K562 (cell line): Measurements from ENCODE around the gene CBLL1. TPM values are rescaled to one million over a fixed set of nuclear protein-coding genes. Genes with fewer than 3 reads are reported as not detected.

Experiments
- ARID1B ChIP-seq: fragments of 450-650 bp; IDR thresholded peaks from 2 replicates; pipeline ENCODE4 v1.6.1; 2016; ENCODE audit warnings: antibody characterized with exemption, mild to moderate bottlenecking, inconsistent platforms
- CSDE1 ChIP-seq, 2 experiments: fragments of 450-650 bp; IDR thresholded peaks; 2 replicates each; pipeline ENCODE4 v1.6.1; 2016; ENCODE audit warnings: mild to moderate bottlenecking in 1 of 2
- HBP1 ChIP-seq: fragments of 450-650 bp; formaldehyde crosslinking; IDR thresholded peaks from 2 replicates; pipeline ENCODE4 v1.4.0; 2022; ENCODE audit warnings: missing genetic modification characterization
- IRF2 ChIP-seq: sonication (generic); formaldehyde crosslinking; IDR thresholded peaks from 2 replicates; pipeline ENCODE4 v1.8.1; 2022; ENCODE audit warnings: mild to moderate bottlenecking, missing genetic modification reagents
- MAFF ChIP-seq: IDR thresholded peaks from 2 replicates; pipeline ENCODE4 v1.6.1; 2012; ENCODE audit warnings: low read length, improper control_type of control experiment
- POLR2AphosphoS5 ChIP-seq: IDR thresholded peaks from 2 replicates; pipeline ENCODE4 v1.6.1; 2011; ENCODE audit warnings: mild to moderate bottlenecking, low read depth, low read length, moderate library complexity; ENCODE audit not compliant: control insufficient read depth, insufficient read depth
- SAFB2 ChIP-seq: fragments of 200-400 bp; formaldehyde crosslinking; IDR thresholded peaks from 2 replicates; pipeline ENCODE4 v1.6.1; 2018; ENCODE audit warnings: borderline replicate concordance, low read length, low read depth, moderate library complexity; ENCODE audit not compliant: severe bottlenecking
- SETDB1 ChIP-seq: IDR thresholded peaks from one replicate; pipeline ENCODE4 v1.6.1; 2012; ENCODE audit warnings: low read length, control low read depth, inconsistent platforms
- SNRNP70 ChIP-seq: fragments of 200-400 bp; formaldehyde crosslinking; optimal IDR thresholded peaks from 2 replicates; pipeline ENCODE3; 2017; ENCODE audit warnings: low read depth, low read length
- STAT5B ChIP-seq: fragments of 250-450 bp; sonication (Bioruptor Pico); IDR thresholded peaks from 2 replicates; pipeline ENCODE4 v1.8.0; 2021; ENCODE audit warnings: mild to moderate bottlenecking, inconsistent platforms
- SUPT5H ChIP-seq: fragments of 450-650 bp; IDR thresholded peaks from 2 replicates; pipeline ENCODE4 v1.6.1; 2016
- TEAD1 ChIP-seq, 2 experiments: fragments of 450-650 bp in 1 of 2; sonication (generic) in 1 of 2; formaldehyde crosslinking; IDR thresholded peaks; 2 replicates each; pipeline versions ENCODE4 v1.4.0 to v1.8.0; 2020 to 2022; ENCODE audit warnings: mild to moderate bottlenecking in 2 of 2, missing genetic modification reagents in 1 of 2
- ZNF143 ChIP-seq: sonication (generic); formaldehyde crosslinking; IDR thresholded peaks from 2 replicates; pipeline ENCODE4 v1.9.0; 2022; ENCODE audit warnings: mild to moderate bottlenecking, missing genetic modification reagents
- polyA plus RNA-seq, 8 experiments: library from polyadenylated mRNA; depleted of rRNA in 4 of 8; stranded (reverse) in 5 of 8; unstranded in 3 of 8; fragments of >200 nt; fragmentation: Nextera tagmentation in 2 of 8; fragmentation: Illumina TruSeq in 1 of 8; extraction: Ambion mirVana in 2 of 8; extraction: Trizol in 1 of 8; gene quantifications; 2 replicates each; pipeline versions ENCODE4 v1.2.1 to v1.2.3, GENCODE V29; 2011 to 2014; ENCODE audit warnings: inconsistent platforms in 1 of 8, missing spikeins in 1 of 8
- total RNA-seq, 7 experiments: library from RNA; depleted of rRNA in 6 of 7; stranded (reverse); fragments of >200 nt in 6 of 7; fragmentation: Illumina TruSeq in 2 of 7; extraction: Trizol in 2 of 7; gene quantifications; 2 replicates each; pipeline versions ENCODE4 v1.2.1 to v1.2.3, GENCODE V29; 2011 to 2021; ENCODE audit warnings: low replicate concordance in 1 of 7
- TF ChIP-seq, protein P1 (sequence below): fragments of 450-650 bp; IDR thresholded peaks from 2 replicates; pipeline ENCODE4 v1.6.1; 2018; ENCODE audit not compliant: partially characterized antibody
- TF ChIP-seq, protein P2 (sequence below): IDR thresholded peaks from 2 replicates; pipeline ENCODE4 v1.6.1; 2014; ENCODE audit warnings: antibody characterized with exemption
- TF ChIP-seq, protein P3 (sequence below): fragments of 200-800 bp; sonication (Bioruptor generic); IDR thresholded peaks from 2 replicates; pipeline ENCODE4 v1.6.1; 2016; ENCODE audit warnings: missing genetic modification characterization, missing compliant biosample characterization

Gene CBLL1
- total and polyA plus RNA-seq, 9 of the 15 experiments (the other 6 are each of a cell fraction or from before 2014, with no cell fraction given): 14.7 to 67.9 (median 35.4) TPM

DNA sequence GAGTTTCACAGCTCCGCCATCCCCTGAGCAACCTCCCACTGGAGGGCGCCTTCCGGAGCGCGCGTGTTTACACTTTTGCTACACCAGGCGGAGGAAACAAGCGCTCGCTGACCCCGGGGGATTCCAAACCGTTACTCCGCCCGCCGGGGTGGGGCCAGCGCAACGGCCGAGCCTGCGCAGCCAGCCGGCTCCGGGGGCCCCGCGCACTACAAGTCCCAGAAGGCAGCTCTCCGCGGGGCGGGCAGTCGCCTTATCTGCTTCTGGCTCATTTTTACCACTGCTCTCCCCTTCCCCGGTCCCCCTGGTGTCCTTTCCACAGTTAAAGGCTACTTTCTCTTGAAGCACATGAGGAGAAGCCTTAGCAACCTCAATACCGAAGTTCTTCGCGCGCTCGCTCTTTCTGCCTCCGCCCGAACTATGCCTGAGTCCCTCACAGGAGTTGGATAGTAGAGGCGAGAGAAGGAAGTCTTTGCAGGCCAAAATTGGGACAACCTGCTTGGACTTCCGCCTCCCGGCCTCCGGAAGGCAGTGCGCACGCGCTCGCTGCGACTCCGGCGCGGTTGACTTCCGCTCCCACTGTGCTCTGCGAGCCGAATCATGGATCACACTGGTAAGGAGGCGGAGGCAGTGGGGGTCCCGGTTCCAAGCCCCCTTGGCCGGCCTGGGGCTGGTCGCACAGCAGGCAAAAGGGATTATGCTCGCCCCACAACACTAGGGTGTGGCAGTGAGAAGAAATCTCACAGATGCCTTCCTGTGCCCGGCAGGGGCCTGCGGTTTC lies at the start of gene CBLL1 (continued):
- TF ChIP-seq HBP1 (no peak), ZNF143 (CRISPR knock-in tag) (peak; percentile 92), SAFB2 (no peak), TEAD1 (CRISPR knock-in tag; IDR thresholded peaks at IDR 0.05) (peak; percentile 19 to 74; a peak in 1 of 4 replicates), SETDB1 (peak; percentile 57), STAT5B (CRISPR knock-in tag) (no peak), SNRNP70 (no peak), IRF2 (CRISPR knock-in tag) (no peak), SUPT5H (peak; percentile 98), MAFF (peak; percentile 2; the same call in 1 of the 2 replicates), CSDE1 (IDR thresholded peaks at IDR 0.05) (0 out of 4 replicates have a peak, but pooled peaks of 1 of the 2 experiments have one; percentile 28), ARID1B (peak; percentile 56; the same call in 1 of the 2 replicates), POLR2AphosphoS5 (peak; percentile 90)
- TF ChIP-seq, protein P1, sequence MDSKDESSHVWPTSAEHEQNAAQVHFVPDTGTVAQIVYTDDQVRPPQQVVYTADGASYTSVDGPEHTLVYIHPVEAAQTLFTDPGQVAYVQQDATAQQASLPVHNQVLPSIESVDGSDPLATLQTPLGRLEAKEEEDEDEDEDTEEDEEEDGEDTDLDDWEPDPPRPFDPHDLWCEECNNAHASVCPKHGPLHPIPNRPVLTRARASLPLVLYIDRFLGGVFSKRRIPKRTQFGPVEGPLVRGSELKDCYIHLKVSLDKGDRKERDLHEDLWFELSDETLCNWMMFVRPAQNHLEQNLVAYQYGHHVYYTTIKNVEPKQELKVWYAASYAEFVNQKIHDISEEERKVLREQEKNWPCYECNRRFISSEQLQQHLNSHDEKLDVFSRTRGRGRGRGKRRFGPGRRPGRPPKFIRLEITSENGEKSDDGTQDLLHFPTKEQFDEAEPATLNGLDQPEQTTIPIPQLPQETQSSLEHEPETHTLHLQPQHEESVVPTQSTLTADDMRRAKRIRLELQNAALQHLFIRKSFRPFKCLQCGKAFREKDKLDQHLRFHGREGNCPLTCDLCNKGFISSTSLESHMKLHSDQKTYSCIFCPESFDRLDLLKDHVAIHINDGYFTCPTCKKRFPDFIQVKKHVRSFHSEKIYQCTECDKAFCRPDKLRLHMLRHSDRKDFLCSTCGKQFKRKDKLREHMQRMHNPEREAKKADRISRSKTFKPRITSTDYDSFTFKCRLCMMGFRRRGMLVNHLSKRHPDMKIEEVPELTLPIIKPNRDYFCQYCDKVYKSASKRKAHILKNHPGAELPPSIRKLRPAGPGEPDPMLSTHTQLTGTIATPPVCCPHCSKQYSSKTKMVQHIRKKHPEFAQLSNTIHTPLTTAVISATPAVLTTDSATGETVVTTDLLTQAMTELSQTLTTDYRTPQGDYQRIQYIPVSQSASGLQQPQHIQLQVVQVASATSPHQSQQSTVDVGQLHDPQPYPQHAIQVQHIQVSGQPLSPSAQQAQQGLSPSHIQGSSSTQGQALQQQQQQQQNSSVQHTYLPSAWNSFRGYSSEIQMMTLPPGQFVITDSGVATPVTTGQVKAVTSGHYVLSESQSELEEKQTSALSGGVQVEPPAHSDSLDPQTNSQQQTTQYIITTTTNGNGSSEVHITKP: peak; percentile 94
- TF ChIP-seq, protein P2, sequence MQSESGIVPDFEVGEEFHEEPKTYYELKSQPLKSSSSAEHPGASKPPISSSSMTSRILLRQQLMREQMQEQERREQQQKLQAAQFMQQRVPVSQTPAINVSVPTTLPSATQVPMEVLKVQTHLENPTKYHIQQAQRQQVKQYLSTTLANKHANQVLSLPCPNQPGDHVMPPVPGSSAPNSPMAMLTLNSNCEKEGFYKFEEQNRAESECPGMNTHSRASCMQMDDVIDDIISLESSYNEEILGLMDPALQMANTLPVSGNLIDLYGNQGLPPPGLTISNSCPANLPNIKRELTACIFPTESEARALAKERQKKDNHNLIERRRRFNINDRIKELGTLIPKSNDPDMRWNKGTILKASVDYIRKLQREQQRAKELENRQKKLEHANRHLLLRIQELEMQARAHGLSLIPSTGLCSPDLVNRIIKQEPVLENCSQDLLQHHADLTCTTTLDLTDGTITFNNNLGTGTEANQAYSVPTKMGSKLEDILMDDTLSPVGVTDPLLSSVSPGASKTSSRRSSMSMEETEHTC: peak; percentile 63; the same call in 1 of the 2 replicates
- TF ChIP-seq, protein P3, sequence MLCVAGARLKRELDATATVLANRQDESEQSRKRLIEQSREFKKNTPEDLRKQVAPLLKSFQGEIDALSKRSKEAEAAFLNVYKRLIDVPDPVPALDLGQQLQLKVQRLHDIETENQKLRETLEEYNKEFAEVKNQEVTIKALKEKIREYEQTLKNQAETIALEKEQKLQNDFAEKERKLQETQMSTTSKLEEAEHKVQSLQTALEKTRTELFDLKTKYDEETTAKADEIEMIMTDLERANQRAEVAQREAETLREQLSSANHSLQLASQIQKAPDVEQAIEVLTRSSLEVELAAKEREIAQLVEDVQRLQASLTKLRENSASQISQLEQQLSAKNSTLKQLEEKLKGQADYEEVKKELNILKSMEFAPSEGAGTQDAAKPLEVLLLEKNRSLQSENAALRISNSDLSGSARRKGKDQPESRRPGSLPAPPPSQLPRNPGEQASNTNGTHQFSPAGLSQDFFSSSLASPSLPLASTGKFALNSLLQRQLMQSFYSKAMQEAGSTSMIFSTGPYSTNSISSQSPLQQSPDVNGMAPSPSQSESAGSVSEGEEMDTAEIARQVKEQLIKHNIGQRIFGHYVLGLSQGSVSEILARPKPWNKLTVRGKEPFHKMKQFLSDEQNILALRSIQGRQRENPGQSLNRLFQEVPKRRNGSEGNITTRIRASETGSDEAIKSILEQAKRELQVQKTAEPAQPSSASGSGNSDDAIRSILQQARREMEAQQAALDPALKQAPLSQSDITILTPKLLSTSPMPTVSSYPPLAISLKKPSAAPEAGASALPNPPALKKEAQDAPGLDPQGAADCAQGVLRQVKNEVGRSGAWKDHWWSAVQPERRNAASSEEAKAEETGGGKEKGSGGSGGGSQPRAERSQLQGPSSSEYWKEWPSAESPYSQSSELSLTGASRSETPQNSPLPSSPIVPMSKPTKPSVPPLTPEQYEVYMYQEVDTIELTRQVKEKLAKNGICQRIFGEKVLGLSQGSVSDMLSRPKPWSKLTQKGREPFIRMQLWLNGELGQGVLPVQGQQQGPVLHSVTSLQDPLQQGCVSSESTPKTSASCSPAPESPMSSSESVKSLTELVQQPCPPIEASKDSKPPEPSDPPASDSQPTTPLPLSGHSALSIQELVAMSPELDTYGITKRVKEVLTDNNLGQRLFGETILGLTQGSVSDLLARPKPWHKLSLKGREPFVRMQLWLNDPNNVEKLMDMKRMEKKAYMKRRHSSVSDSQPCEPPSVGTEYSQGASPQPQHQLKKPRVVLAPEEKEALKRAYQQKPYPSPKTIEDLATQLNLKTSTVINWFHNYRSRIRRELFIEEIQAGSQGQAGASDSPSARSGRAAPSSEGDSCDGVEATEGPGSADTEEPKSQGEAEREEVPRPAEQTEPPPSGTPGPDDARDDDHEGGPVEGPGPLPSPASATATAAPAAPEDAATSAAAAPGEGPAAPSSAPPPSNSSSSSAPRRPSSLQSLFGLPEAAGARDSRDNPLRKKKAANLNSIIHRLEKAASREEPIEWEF (CRISPR knock-in tag): no peak
